T1000 (cell line): ENCODE measurements around the gene MAMLD1.

Experiments
- DNase-seq: peaks from one replicate; lab custom pipeline; 2025; ENCODE audit warnings: mixed read lengths; lab: John Stamatoyannopoulos, UW

Gene MAMLD1

GRCh38 chrX:150352581-150352980, 10.5 kb upstream of the MAMLD1 start:
- no peak for DNase-seq

- no peak for DNase-seq
Observed at GRCh38 chrX:150355913-150356312, 7.2 kb upstream of the MAMLD1 start.

- no peak for DNase-seq
Observed at GRCh38 chrX:150357790-150358189, 5.3 kb upstream of the MAMLD1 start.

GRCh38 chrX:150358651-150359050, 4.5 kb upstream of the MAMLD1 start:
- DNase-seq: no peak

- DNase-seq: no peak
Observed at GRCh38 chrX:150360331-150360730, 2.8 kb upstream of the MAMLD1 start.

GRCh38 chrX:150361070-150361776, 1.9 kb upstream of the MAMLD1 start:
- DNase-seq: no peak

GRCh38 chrX:150361777-150362351, 1.3 kb upstream of the MAMLD1 start:
- DNase-seq: no peak

- no peak for DNase-seq
Observed at GRCh38 chrX:150363561-150364346, 637 bp downstream of the MAMLD1 start.

- DNase-seq: no peak
Observed at GRCh38 chrX:150364347-150365050, 1.4 kb downstream of the MAMLD1 start.

- DNase-seq: peak; percentile 34
Observed at GRCh38 chrX:150365051-150365989, 2.2 kb downstream of the MAMLD1 start.

GRCh38 chrX:150365990-150366911, 3.1 kb downstream of the MAMLD1 start:
- no peak for DNase-seq

- no peak for DNase-seq
Observed at GRCh38 chrX:150366951-150367545, 3.9 kb downstream of the MAMLD1 start.

GRCh38 chrX:150370589-150371312, 7.6 kb downstream of the MAMLD1 start:
- no peak for DNase-seq

GRCh38 chrX:150371877-150372276, 8.8 kb downstream of the MAMLD1 start:
- no peak for DNase-seq

GRCh38 chrX:150372280-150372679, 9.2 kb downstream of the MAMLD1 start:
- DNase-seq: no peak

GRCh38 chrX:150372756-150373155, 9.6 kb downstream of the MAMLD1 start:
- no peak for DNase-seq

- DNase-seq: no peak
Observed at GRCh38 chrX:150375243-150375770, 12.2 kb downstream of the MAMLD1 start.

- no peak for DNase-seq
Observed at GRCh38 chrX:150377005-150377404, 13.9 kb downstream of the MAMLD1 start.

- no peak for DNase-seq
Observed at GRCh38 chrX:150405006-150405405, 41.9 kb downstream of the MAMLD1 start.
